Astrocyte (in vitro differentiated cells and primary cell): Measurements from ENCODE around the gene AMIGO1. TPM values are rescaled to one million over a fixed set of nuclear protein-coding genes. Genes with fewer than 3 reads are reported as not detected.

Experiments used
- DNase-seq: peaks from one replicate; pipeline ENCODE4 v3.0.0-alpha.2; 2010; ENCODE audit warnings: low read depth
- FAIRE-seq: peaks from 2 replicates; lab custom pipeline; 2011; peaks lifted over from hg19 to GRCh38; lab: Jason Lieb, UNC
- H2AFZ ChIP-seq: 2 replicates; pipeline ENCODE4 v1.6.0; 2012; ENCODE audit warnings: low read depth, low read length, inconsistent platforms
- H3K27ac ChIP-seq: 2 replicates; pipeline ENCODE4 v1.5.1; 2011; ENCODE audit warnings: low read depth, low read length, inconsistent platforms
- H3K27me3 ChIP-seq: 2 replicates; pipeline ENCODE4 v1.6.0; 2011; ENCODE audit warnings: low read length, inconsistent platforms; ENCODE audit not compliant: insufficient read depth
- H3K36me3 ChIP-seq: 2 replicates; pipeline ENCODE4 v1.5.1; 2011; ENCODE audit warnings: low read length, inconsistent platforms; ENCODE audit not compliant: insufficient read depth
- H3K4me1 ChIP-seq: 2 replicates; pipeline ENCODE4 v1.5.1; 2011; ENCODE audit warnings: low read length, inconsistent platforms; ENCODE audit not compliant: insufficient read depth
- H3K4me2 ChIP-seq: 2 replicates; pipeline ENCODE4 v1.6.0; 2012; ENCODE audit warnings: low read length, inconsistent platforms
- H3K4me3 ChIP-seq: 2 replicates; pipeline ENCODE4 v1.5.1; 2011; ENCODE audit warnings: low read depth, mild to moderate bottlenecking, low read length, inconsistent platforms; ENCODE audit not compliant: insufficient read depth
- H3K79me2 ChIP-seq: 2 replicates; pipeline ENCODE4 v1.6.0; 2012; ENCODE audit warnings: mild to moderate bottlenecking, low read length, inconsistent platforms; ENCODE audit not compliant: insufficient read depth
- H3K9ac ChIP-seq: 2 replicates; pipeline ENCODE4 v1.6.0; 2012; ENCODE audit warnings: mild to moderate bottlenecking, low read length, inconsistent platforms
- H3K9me3 ChIP-seq: 2 replicates; pipeline ENCODE4 v1.5.1; 2012; ENCODE audit warnings: low read depth, mild to moderate bottlenecking, low read length, inconsistent platforms; ENCODE audit not compliant: insufficient read depth
- H4K20me1 ChIP-seq: 2 replicates; pipeline ENCODE4 v1.6.0; 2012; ENCODE audit warnings: low read length, inconsistent platforms; ENCODE audit not compliant: insufficient read depth
- H3K27ac Mint-ChIP-seq: one replicate; pipeline ENCODE4 v1.8.0; 2021; ENCODE audit warnings: mild to moderate bottlenecking, mixed read lengths; ENCODE audit not compliant: unreplicated experiment
- H3K27me3 Mint-ChIP-seq: one replicate; pipeline ENCODE4 v1.8.0; 2021; ENCODE audit warnings: low read depth, mixed read lengths; ENCODE audit not compliant: unreplicated experiment
- H3K36me3 Mint-ChIP-seq: one replicate; pipeline ENCODE4 v1.8.0; 2021; ENCODE audit warnings: low read depth, mixed read lengths; ENCODE audit not compliant: unreplicated experiment
- H3K4me1 Mint-ChIP-seq: one replicate; pipeline ENCODE4 v1.8.0; 2021; ENCODE audit warnings: low read depth, mixed read lengths; ENCODE audit not compliant: unreplicated experiment
- H3K4me3 Mint-ChIP-seq: one replicate; pipeline ENCODE4 v1.8.0; 2021; ENCODE audit warnings: mild to moderate bottlenecking, moderate library complexity, mixed read lengths; ENCODE audit not compliant: unreplicated experiment
- H3K9me3 Mint-ChIP-seq: one replicate; pipeline ENCODE4 v1.8.0; 2021; ENCODE audit warnings: mild to moderate bottlenecking, mixed read lengths; ENCODE audit not compliant: unreplicated experiment
- CTCF ChIP-seq: IDR thresholded peaks from 2 replicates; pipeline ENCODE4 v1.5.1; 2011; ENCODE audit warnings: low read depth, mild to moderate bottlenecking, inconsistent platforms, low read length, moderate library complexity; ENCODE audit not compliant: insufficient read depth
- EZH2 ChIP-seq: IDR thresholded peaks from 2 replicates; pipeline ENCODE4 v1.6.1; 2012; ENCODE audit warnings: mild to moderate bottlenecking, low read length, inconsistent platforms; ENCODE audit not compliant: insufficient read depth
- total RNA-seq: library from RNA; stranded (reverse); gene quantifications from 2 replicates; pipeline ENCODE4 v1.2.1, GENCODE V29; 2021

AMIGO1 gene
- total RNA-seq, 1 donor from 2014 or later = 1.8 TPM

GRCh38 chr1:109543988-109544735, 34.6 kb upstream of the AMIGO1 start:
- no peak for TF ChIP-seq CTCF
- TF ChIP-seq EZH2 = no peak
- H3K4me2 ChIP-seq = no peak overlapping the region
- H3K9ac ChIP-seq = no peak overlapping the region
- H3K79me2 ChIP-seq = peaks cover 22% of the 10 kb centered on the region
- H3K9me3 ChIP-seq = no peaks in the 10 kb centered on the region
- H3K27ac Mint-ChIP-seq = no peak overlapping the region
- no peak overlapping the region for H3K27ac ChIP-seq
- no peak overlapping the region for H3K4me3 Mint-ChIP-seq
- H3K4me1 Mint-ChIP-seq = peaks cover 6% of the 10 kb centered on the region
- H3K4me3 ChIP-seq = no peak overlapping the region
- peaks cover 20% of the 10 kb centered on the region for H3K27me3 Mint-ChIP-seq
- no peak for DNase-seq
- no peaks in the 10 kb centered on the region for H3K36me3 Mint-ChIP-seq
- peaks cover 13% of the 10 kb centered on the region for H3K4me1 ChIP-seq
- H3K27me3 ChIP-seq = peaks cover 2% of the 10 kb centered on the region
- no peaks in the 10 kb centered on the region for H3K36me3 ChIP-seq
- peaks cover 1% of the 10 kb centered on the region for H3K9me3 Mint-ChIP-seq
- FAIRE-seq = no peak
- no peak overlapping the region for H2AFZ ChIP-seq
- H4K20me1 ChIP-seq = peaks cover 3% of the 10 kb centered on the region

DNA sequence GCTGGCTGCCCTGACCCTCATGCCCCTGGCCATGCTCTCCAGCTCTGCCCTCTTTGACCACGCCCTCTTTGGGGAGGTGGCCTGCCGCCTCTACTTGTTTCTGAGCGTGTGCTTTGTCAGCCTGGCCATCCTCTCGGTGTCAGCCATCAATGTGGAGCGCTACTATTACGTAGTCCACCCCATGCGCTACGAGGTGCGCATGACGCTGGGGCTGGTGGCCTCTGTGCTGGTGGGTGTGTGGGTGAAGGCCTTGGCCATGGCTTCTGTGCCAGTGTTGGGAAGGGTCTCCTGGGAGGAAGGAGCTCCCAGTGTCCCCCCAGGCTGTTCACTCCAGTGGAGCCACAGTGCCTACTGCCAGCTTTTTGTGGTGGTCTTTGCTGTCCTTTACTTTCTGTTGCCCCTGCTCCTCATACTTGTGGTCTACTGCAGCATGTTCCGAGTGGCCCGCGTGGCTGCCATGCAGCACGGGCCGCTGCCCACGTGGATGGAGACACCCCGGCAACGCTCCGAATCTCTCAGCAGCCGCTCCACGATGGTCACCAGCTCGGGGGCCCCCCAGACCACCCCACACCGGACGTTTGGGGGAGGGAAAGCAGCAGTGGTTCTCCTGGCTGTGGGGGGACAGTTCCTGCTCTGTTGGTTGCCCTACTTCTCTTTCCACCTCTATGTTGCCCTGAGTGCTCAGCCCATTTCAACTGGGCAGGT, 33.9 kb upstream of the AMIGO1 start:
- TF ChIP-seq EZH2 (no peak), CTCF (no peak)
- H3K9me3 Mint-ChIP-seq = peaks cover 2% of the 10 kb centered on the region
- H3K9me3 ChIP-seq = no peaks in the 10 kb centered on the region
- peaks cover 6% of the 10 kb centered on the region for H3K4me1 Mint-ChIP-seq
- H3K9ac ChIP-seq = no peak overlapping the region
- H3K27ac Mint-ChIP-seq = no peak overlapping the region
- H3K27me3 ChIP-seq = peaks cover 2% of the 10 kb centered on the region
- H3K36me3 Mint-ChIP-seq = no peaks in the 10 kb centered on the region
- no peak overlapping the region for H3K4me3 Mint-ChIP-seq
- peaks cover 13% of the 10 kb centered on the region for H3K4me1 ChIP-seq
- DNase-seq (no peak), FAIRE-seq (no peak)
- H3K27ac ChIP-seq = no peak overlapping the region
- H3K4me2 ChIP-seq = no peak overlapping the region
- H3K27me3 Mint-ChIP-seq = peaks cover 21% of the 10 kb centered on the region
- H2AFZ ChIP-seq = no peak overlapping the region
- no peaks in the 10 kb centered on the region for H4K20me1 ChIP-seq
- H3K4me3 ChIP-seq = no peak overlapping the region
- H3K36me3 ChIP-seq = no peaks in the 10 kb centered on the region
- H3K79me2 ChIP-seq = peaks cover 15% of the 10 kb centered on the region
